KMS-11 (cell line): ENCODE results near the gene SLC38A1.

ENCODE experiments used
- H2AFZ ChIP-seq: fragments of 200-600 bp; sonication (generic); 2 replicates; pipeline ENCODE4 v1.6.1; 2016; ENCODE audit warnings: antibody characterized with exemption, mixed run types, low read depth
- H3K27ac ChIP-seq: fragments of 200-600 bp; sonication (generic); 2 replicates; pipeline ENCODE4 v1.6.1; 2016; ENCODE audit warnings: mild to moderate bottlenecking, mixed run types
- H3K27me3 ChIP-seq: fragments of 200-600 bp; sonication (generic); 2 replicates; pipeline ENCODE4 v1.6.1; 2017; ENCODE audit warnings: mild to moderate bottlenecking, low read depth, mixed run types, moderate library complexity; ENCODE audit not compliant: insufficient read depth
- H3K36me3 ChIP-seq: fragments of 200-600 bp; sonication (generic); 2 replicates; pipeline ENCODE4 v1.6.1; 2017; ENCODE audit warnings: mild to moderate bottlenecking, mixed run types; ENCODE audit not compliant: insufficient read depth
- H3K4me1 ChIP-seq: fragments of 200-600 bp; sonication (generic); 2 replicates; pipeline ENCODE4 v1.6.1; 2016; ENCODE audit warnings: mild to moderate bottlenecking, low read depth, mixed run types; ENCODE audit not compliant: poor library complexity, severe bottlenecking
- H3K4me2 ChIP-seq: fragments of 200-600 bp; sonication (generic); 2 replicates; pipeline ENCODE4 v1.7.0; 2016; ENCODE audit warnings: mild to moderate bottlenecking, mixed run types
- H3K4me3 ChIP-seq: fragments of 200-600 bp; sonication (generic); IDR thresholded peaks from 2 replicates; pipeline ENCODE4 v1.6.1; 2017; ENCODE audit warnings: low read depth, low read length, mixed read lengths; ENCODE audit not compliant: insufficient read depth
- H3K79me2 ChIP-seq: fragments of 200-600 bp; sonication (generic); 2 replicates; pipeline ENCODE4 v1.6.1; 2016; ENCODE audit warnings: low read depth, mixed run types; ENCODE audit not compliant: insufficient read depth
- H3K9ac ChIP-seq: fragments of 200-600 bp; sonication (generic); 2 replicates; pipeline ENCODE4 v1.6.1; 2016; ENCODE audit warnings: mild to moderate bottlenecking, mixed run types
- H4K20me1 ChIP-seq: fragments of 200-600 bp; sonication (generic); 2 replicates; pipeline ENCODE4 v1.6.1; 2016; ENCODE audit warnings: mild to moderate bottlenecking, mixed run types; ENCODE audit not compliant: insufficient read depth
- CTCF ChIP-seq: fragments of 200-600 bp; sonication (generic); conservative IDR thresholded peaks from 2 replicates; pipeline ENCODE4 v1.6.1; 2017; ENCODE audit warnings: low read depth, mild to moderate bottlenecking, antibody characterized with exemption, low read length, moderate library complexity, mixed read lengths

The SLC38A1 gene

DNA sequence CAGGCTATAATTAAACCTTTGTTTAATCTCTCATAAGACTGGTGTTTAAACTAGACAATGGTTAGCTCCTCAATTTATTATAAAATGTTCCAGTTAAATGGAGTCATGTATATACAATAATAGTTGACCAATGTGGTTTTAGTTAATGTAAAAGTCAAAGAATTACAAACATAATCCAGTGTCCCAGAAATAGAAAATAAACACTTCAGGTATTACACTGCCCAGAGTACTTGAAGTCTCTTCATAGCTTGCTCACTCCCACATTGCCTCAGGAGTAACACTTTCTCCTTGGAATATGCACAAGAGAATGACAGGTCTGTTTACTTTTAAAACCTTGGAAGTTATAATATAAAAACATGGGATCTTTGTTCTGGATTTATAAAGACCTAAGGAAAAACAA, 60.5 kb downstream of the SLC38A1 start:
- TF ChIP-seq CTCF: no peak
- Histone ChIP-seq H3K27ac (no peak overlapping the region), H3K79me2 (peaks cover 30% of the 10 kb centered on the region; the same call in 1 of the 2 replicates), H3K4me2 (no peak overlapping the region), H3K4me1 (peaks cover 29% of the 10 kb centered on the region), H3K36me3 (peaks cover 25% of the 10 kb centered on the region; the same call in 1 of the 2 replicates), H2AFZ (no peak overlapping the region), H3K9ac (no peak overlapping the region), H3K27me3 (no peaks in the 10 kb centered on the region), H4K20me1 (no peaks in the 10 kb centered on the region), H3K4me3 (no peak overlapping the region)

DNA sequence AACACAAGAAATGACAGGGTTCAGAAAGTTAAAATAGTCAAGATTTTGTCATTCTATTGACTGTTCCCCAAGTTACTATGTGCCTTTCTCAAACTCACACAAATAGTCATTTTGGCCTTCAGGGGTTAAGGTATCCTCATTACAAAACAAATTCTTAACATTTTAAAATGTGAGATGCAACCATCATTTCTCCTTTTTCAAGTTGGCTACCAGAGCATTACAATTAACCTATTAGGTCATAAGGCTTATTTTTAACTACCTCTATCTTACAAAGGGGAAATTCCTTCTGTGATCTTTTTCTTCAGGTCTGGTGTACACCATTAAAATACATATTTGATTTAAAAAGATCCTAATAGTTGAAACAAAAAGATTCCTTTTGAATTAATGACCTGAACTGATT, 61.2 kb downstream of the SLC38A1 start:
- H3K4me3 ChIP-seq: no peak overlapping the region
- no peaks in the 10 kb centered on the region for H3K27me3 ChIP-seq
- H3K27ac ChIP-seq: no peak overlapping the region
- H2AFZ ChIP-seq: no peak overlapping the region
- no peak overlapping the region for H3K4me2 ChIP-seq
- peaks cover 31% of the 10 kb centered on the region; the same call in 1 of the 2 replicates for H3K36me3 ChIP-seq
- no peaks in the 10 kb centered on the region for H4K20me1 ChIP-seq
- TF ChIP-seq CTCF: no peak
- no peak overlapping the region for H3K9ac ChIP-seq
- H3K4me1 ChIP-seq: peaks cover 22% of the 10 kb centered on the region
- H3K79me2 ChIP-seq: peaks cover 26% of the 10 kb centered on the region; the same call in 1 of the 2 replicates

- no peak overlapping the region for H3K9ac ChIP-seq
- TF ChIP-seq CTCF: no peak
- no peak overlapping the region for H2AFZ ChIP-seq
- peaks cover 16% of the 10 kb centered on the region for H3K4me1 ChIP-seq
- H3K36me3 ChIP-seq: peaks cover 31% of the 10 kb centered on the region; the same call in 1 of the 2 replicates
- no peaks in the 10 kb centered on the region for H3K27me3 ChIP-seq
- no peak overlapping the region for H3K4me3 ChIP-seq
- no peaks in the 10 kb centered on the region for H4K20me1 ChIP-seq
- no peak overlapping the region for H3K27ac ChIP-seq
- no peak overlapping the region for H3K4me2 ChIP-seq
- 0 out of 2 replicates have a peak, but pooled peaks cover 18% of the 10 kb centered on the region for H3K79me2 ChIP-seq
Measured at GRCh38 chr12:46206471-46206870, 62.4 kb downstream of the SLC38A1 start.

DNA sequence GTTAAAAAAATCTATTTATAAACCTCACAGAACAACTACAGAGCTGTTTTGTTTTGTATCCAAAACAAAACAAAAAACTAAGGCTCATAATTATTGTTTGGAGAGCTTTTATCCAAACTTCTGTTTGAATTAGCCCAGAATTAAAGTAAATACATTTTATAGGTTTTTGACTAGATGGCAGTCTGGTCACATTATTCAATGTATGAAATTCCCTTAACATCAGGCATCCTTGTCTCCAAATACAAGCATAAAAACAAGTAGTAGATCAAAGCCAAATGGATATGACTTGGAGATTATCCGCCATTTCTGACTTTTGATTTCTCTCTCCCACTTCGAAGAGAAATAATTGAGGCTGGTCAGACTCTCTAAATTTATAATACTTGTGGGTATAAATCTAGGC, 63.5 kb downstream of the SLC38A1 start:
- H3K9ac ChIP-seq: no peak overlapping the region

More for the DNA sequence above, 63.5 kb downstream of the SLC38A1 start:
- Histone ChIP-seq H4K20me1 (no peaks in the 10 kb centered on the region), H3K4me3 (no peak overlapping the region), H3K4me1 (peaks cover 20% of the 10 kb centered on the region), H3K4me2 (no peak overlapping the region), H3K27ac (no peak overlapping the region), H3K79me2 (0 out of 2 replicates have a peak, but pooled peaks cover 14% of the 10 kb centered on the region), H2AFZ (no peak overlapping the region), H3K27me3 (no peaks in the 10 kb centered on the region), H3K36me3 (peaks cover 31% of the 10 kb centered on the region; the same call in 1 of the 2 replicates)
- TF ChIP-seq CTCF: no peak
